ENCODE data around the gene DHRS7B.
"Not testable (repeated sequence)": the region's sequence is repeated elsewhere in the genome, so short reads cannot be mapped to it uniquely, and the experiment has no call there.

Gene DHRS7B

GRCh38 chr17:21090902-21091618 lies 35.7 kb upstream of the DHRS7B start:
- WGBS, 2 experiments (ENCODE audit: insufficient coverage in 2 of 2), result 80% methylated on average over 1 of the region's 4 CpGs; no CpG with 5 or more reads in 1 of the 2 experiments
- Histone ChIP-seq H3K27ac (ENCODE audit: low read depth, low read length, severe bottlenecking) (no peak overlapping the region), H3K9me3 (ENCODE audit: control insufficient read depth, low read length) (no peaks in the 10 kb centered on the region), H3K4me1 (ENCODE audit: control insufficient read depth, insufficient read depth, low read length, poor library complexity, severe bottlenecking) (no peaks in the 10 kb centered on the region), H3K4me3 (ENCODE audit: extremely low read depth, insufficient read depth, low read length, poor library complexity, severe bottlenecking) (no peak overlapping the region), H3K36me3 (ENCODE audit: control insufficient read depth, insufficient read depth, low read length) (no peaks in the 10 kb centered on the region)

DNA sequence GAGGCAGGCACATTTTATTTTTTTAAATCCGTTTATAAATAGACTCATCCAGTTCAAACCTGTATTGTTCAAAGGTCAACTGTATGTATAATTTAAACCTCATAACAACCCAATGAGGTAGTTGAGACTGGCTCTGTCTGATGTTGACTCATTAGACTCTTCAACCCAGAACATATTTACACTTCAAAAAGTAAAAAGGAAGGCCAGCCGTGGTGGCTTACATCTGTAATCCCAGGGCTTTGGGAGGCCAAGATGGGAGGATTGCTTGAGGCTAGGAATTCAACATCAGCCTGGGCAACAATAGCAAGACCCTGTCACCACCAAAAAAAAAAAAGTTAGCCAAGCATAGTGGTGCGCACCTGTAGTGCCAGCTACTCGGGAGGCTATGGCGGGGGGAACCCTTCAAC lies 32.5 kb upstream of the DHRS7B start:
- Histone ChIP-seq H3K9me3 (ENCODE audit: control insufficient read depth, low read length) (no peaks in the 10 kb centered on the region), H3K27ac (ENCODE audit: low read depth, low read length, severe bottlenecking) (no peak overlapping the region), H3K4me3 (ENCODE audit: extremely low read depth, insufficient read depth, low read length, poor library complexity, severe bottlenecking) (no peak overlapping the region), H3K4me1 (ENCODE audit: control insufficient read depth, insufficient read depth, low read length, poor library complexity, severe bottlenecking) (no peaks in the 10 kb centered on the region), H3K36me3 (ENCODE audit: control insufficient read depth, insufficient read depth, low read length) (no peaks in the 10 kb centered on the region)
- 96 to 100% methylated on average over 3 of the region's 5 CpGs for WGBS, 2 experiments (ENCODE audit: insufficient coverage in 2 of 2)

DNA sequence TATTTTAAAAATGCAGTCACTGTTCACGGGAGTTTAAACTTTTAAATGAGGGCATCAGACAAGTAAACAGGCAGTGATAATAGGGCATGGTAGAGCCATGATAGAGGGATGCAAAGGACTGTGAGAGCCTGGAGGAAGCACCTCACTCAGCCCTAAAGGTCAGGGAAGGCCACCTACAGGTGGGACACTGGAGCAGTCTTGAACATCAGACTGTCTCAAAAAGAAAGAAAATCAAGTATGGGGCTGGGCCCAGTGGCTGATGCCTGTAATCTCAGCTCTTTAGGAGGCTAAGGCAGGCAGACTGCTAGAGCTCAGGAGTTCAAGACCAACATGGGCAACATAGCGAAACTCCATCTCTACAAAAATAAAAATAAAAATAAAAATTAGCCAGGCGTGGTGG lies 31.0 kb upstream of the DHRS7B start:
- Histone ChIP-seq H3K27ac (ENCODE audit: low read depth, low read length, severe bottlenecking) (no peak overlapping the region), H3K4me1 (ENCODE audit: control insufficient read depth, insufficient read depth, low read length, poor library complexity, severe bottlenecking) (no peaks in the 10 kb centered on the region), H3K4me3 (ENCODE audit: extremely low read depth, insufficient read depth, low read length, poor library complexity, severe bottlenecking) (no peak overlapping the region), H3K36me3 (ENCODE audit: control insufficient read depth, insufficient read depth, low read length) (no peaks in the 10 kb centered on the region), H3K9me3 (ENCODE audit: control insufficient read depth, low read length) (no peaks in the 10 kb centered on the region)
- WGBS, 2 experiments (ENCODE audit: insufficient coverage in 2 of 2), result 85 to 88% methylated on average over 1 to 2 of the region's 3 CpGs

GRCh38 chr17:21096874-21097273 lies 29.9 kb upstream of the DHRS7B start:
- Histone ChIP-seq H3K9me3 (ENCODE audit: control insufficient read depth, low read length) (no peaks in the 10 kb centered on the region), H3K27ac (ENCODE audit: low read depth, low read length, severe bottlenecking) (no peak overlapping the region), H3K4me1 (ENCODE audit: control insufficient read depth, insufficient read depth, low read length, poor library complexity, severe bottlenecking) (no peaks in the 10 kb centered on the region), H3K4me3 (ENCODE audit: extremely low read depth, insufficient read depth, low read length, poor library complexity, severe bottlenecking) (no peak overlapping the region), H3K36me3 (ENCODE audit: control insufficient read depth, insufficient read depth, low read length) (no peaks in the 10 kb centered on the region)
- 96 to 100% methylated on average over 1 to 2 of the region's 2 CpGs for WGBS, 2 experiments (ENCODE audit: insufficient coverage in 2 of 2)

GRCh38 chr17:21098934-21099689 lies 27.7 kb upstream of the DHRS7B start:
- no peaks in the 10 kb centered on the region for H3K9me3 ChIP-seq (ENCODE audit: control insufficient read depth, low read length)

DNA sequence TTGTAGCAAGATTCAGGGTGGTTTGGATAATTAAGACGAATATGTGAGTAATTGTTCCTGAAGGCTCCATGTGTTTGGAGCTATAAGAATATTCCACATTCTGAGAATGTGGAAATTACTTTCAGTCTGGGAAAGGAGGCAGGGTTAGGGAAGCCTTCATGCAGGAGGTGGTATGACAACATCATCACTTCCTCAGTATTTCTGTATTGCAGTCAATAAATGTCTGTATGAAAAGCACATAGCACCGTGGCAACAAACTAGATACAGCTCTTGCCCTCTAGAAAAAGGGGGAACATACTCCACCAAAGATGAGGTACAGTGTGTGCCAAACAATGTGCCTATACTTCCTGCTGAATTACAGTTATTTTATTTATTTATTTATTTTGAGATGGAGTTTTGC lies 26.1 kb upstream of the DHRS7B start:
- Histone ChIP-seq H3K9me3 (ENCODE audit: control insufficient read depth, low read length) (no peaks in the 10 kb centered on the region), H3K4me3 (ENCODE audit: extremely low read depth, insufficient read depth, low read length, poor library complexity, severe bottlenecking) (no peak overlapping the region), H3K36me3 (ENCODE audit: control insufficient read depth, insufficient read depth, low read length) (no peaks in the 10 kb centered on the region), H3K27ac (ENCODE audit: low read depth, low read length, severe bottlenecking) (no peak overlapping the region), H3K4me1 (ENCODE audit: control insufficient read depth, insufficient read depth, low read length, poor library complexity, severe bottlenecking) (no peaks in the 10 kb centered on the region)
- no CpG with 5 or more reads among the region's 2 CpGs for WGBS, 2 experiments (ENCODE audit: insufficient coverage in 2 of 2)

More at GRCh38 chr17:21098934-21099689, 27.7 kb upstream of the DHRS7B start:
- H3K4me1 ChIP-seq (ENCODE audit: control insufficient read depth, insufficient read depth, low read length, poor library complexity, severe bottlenecking), result no peaks in the 10 kb centered on the region
- H3K4me3 ChIP-seq (ENCODE audit: extremely low read depth, insufficient read depth, low read length, poor library complexity, severe bottlenecking), result peak overlapping the region; percentile 57
- H3K27ac ChIP-seq (ENCODE audit: low read depth, low read length, severe bottlenecking), result peak overlapping the region; percentile 84
- WGBS, 2 experiments (ENCODE audit: insufficient coverage in 2 of 2), result 1% methylated on average over 17 to 26 of the region's 29 CpGs
- no peaks in the 10 kb centered on the region for H3K36me3 ChIP-seq (ENCODE audit: control insufficient read depth, insufficient read depth, low read length)

- no peaks in the 10 kb centered on the region for H3K4me1 ChIP-seq (ENCODE audit: control insufficient read depth, insufficient read depth, low read length, poor library complexity, severe bottlenecking)
- H3K27ac ChIP-seq (ENCODE audit: low read depth, low read length, severe bottlenecking), result no peak overlapping the region
- no peaks in the 10 kb centered on the region for H3K36me3 ChIP-seq (ENCODE audit: control insufficient read depth, insufficient read depth, low read length)
- no peaks in the 10 kb centered on the region for H3K9me3 ChIP-seq (ENCODE audit: control insufficient read depth, low read length)
- H3K4me3 ChIP-seq (ENCODE audit: extremely low read depth, insufficient read depth, low read length, poor library complexity, severe bottlenecking), result no peak overlapping the region
- 94% methylated on average over 4 to 5 of the region's 7 CpGs for WGBS, 2 experiments (ENCODE audit: insufficient coverage in 2 of 2)
Measured at GRCh38 chr17:21104608-21105007, 22.2 kb upstream of the DHRS7B start.

DNA sequence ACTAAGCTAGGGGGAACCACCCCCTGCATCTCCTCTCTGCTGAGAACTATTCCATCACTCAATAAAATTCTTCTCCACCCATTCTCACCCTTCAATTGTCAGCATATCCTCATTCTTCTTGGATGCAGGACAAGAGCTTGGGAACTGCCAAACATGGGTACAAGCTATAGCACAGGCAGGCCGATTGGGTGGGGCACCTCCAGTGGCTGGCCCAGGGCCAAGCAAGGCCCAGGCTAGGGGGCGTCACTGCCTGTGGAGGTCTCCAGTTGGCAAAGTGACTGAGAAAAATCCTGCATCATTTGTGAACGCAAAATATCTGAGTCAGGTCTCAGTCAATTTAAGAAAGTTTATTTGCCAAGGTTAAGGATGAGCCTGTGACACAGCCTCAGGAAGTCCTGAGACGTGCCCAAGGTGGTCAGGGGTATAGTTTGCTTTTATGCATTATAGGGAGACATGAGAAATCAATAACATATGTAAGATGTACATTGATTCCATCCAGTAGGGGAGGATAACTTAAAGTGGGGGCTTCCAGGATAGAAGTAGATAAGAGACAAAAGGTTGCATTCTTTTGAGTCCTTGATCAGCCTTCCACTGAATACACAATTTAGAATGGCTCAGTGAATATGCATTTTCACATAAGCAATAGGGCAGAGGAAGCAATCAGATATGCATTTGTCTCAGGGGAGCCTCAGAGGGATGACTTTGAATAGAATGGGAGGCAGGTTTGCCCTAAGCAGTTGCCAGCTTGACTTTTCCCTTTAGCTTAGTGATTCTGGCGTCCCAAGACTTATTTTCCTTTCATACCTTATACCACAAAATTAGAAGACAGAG lies 21.5 kb upstream of the DHRS7B start:
- 90 to 99% methylated on average over 3 to 4 of the region's 5 CpGs for WGBS, 2 experiments (ENCODE audit: insufficient coverage in 2 of 2)
- Histone ChIP-seq H3K36me3 (ENCODE audit: control insufficient read depth, insufficient read depth, low read length) (no peaks in the 10 kb centered on the region), H3K9me3 (ENCODE audit: control insufficient read depth, low read length) (no peaks in the 10 kb centered on the region), H3K27ac (ENCODE audit: low read depth, low read length, severe bottlenecking) (no peak overlapping the region), H3K4me1 (ENCODE audit: control insufficient read depth, insufficient read depth, low read length, poor library complexity, severe bottlenecking) (no peaks in the 10 kb centered on the region), H3K4me3 (ENCODE audit: extremely low read depth, insufficient read depth, low read length, poor library complexity, severe bottlenecking) (no peak overlapping the region)

DNA sequence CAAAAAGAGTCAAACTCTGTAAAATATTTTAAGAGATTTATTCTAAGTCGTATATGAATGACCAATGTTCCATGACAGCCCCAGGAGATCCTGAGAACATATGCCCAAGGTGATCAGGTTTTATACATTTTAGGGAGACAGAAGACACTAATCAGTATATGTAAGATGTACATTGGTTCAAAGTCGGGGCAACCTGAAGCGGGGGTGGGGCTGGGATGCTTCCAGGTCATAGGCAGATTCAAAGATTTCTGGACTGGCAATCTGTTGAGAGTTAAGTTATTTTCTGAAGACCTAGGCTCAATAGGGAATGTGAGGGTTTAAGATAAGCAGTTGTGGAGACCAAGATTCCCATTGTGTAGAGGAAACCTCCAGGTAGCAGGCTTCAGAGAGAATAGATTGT lies 20.4 kb upstream of the DHRS7B start:
- Histone ChIP-seq H3K27ac (ENCODE audit: low read depth, low read length, severe bottlenecking) (no peak overlapping the region), H3K4me3 (ENCODE audit: extremely low read depth, insufficient read depth, low read length, poor library complexity, severe bottlenecking) (no peak overlapping the region), H3K4me1 (ENCODE audit: control insufficient read depth, insufficient read depth, low read length, poor library complexity, severe bottlenecking) (no peaks in the 10 kb centered on the region), H3K9me3 (ENCODE audit: control insufficient read depth, low read length) (no peaks in the 10 kb centered on the region), H3K36me3 (ENCODE audit: control insufficient read depth, insufficient read depth, low read length) (no peaks in the 10 kb centered on the region)
- WGBS, 2 experiments (ENCODE audit: insufficient coverage in 2 of 2), result 93 to 94% methylated on average over 2 to 3 of the region's 3 CpGs

- H3K27ac ChIP-seq (ENCODE audit: low read depth, low read length, severe bottlenecking); H3K4me1 ChIP-seq (ENCODE audit: control insufficient read depth, insufficient read depth, low read length, poor library complexity, severe bottlenecking); H3K9me3 ChIP-seq (ENCODE audit: control insufficient read depth, low read length); H3K36me3 ChIP-seq (ENCODE audit: control insufficient read depth, insufficient read depth, low read length); H3K4me3 ChIP-seq (ENCODE audit: extremely low read depth, insufficient read depth, low read length, poor library complexity, severe bottlenecking): not testable (repeated sequence)
- 87 to 90% methylated on average over 5 to 7 of the region's 7 CpGs for WGBS, 2 experiments (ENCODE audit: insufficient coverage in 2 of 2)
Measured at GRCh38 chr17:21107067-21107650, 19.6 kb upstream of the DHRS7B start.
